H1 (cell line): ENCODE measurements around the gene CYP39A1. TPM values are rescaled to one million over a fixed set of nuclear protein-coding genes. Genes with fewer than 3 reads are reported as not detected.

Source experiments
- CTCF ChIA-PET: fragments of 300-600 bp; sonication (Branson Sonifier 250); formaldehyde crosslinking; loops from one replicate; lab custom pipeline; 2021; ENCODE audit not compliant: partially characterized antibody; lab: Charles Lee
- POLR2A ChIA-PET: fragments of 300-600 bp; sonication (Branson Sonifier 250); formaldehyde crosslinking; loops from one replicate; lab custom pipeline; 2021; ENCODE audit warnings: inconsistent platforms; ENCODE audit not compliant: partially characterized antibody; lab: Charles Lee
- DNase-seq, 2 experiments: peaks; one replicate each; pipeline versions ENCODE4 v3.0.0 to v3.0.0-alpha.2; 2010 to 2022; ENCODE audit warnings: low spot score in 2 of 2, low read depth in 1 of 2, mixed read lengths in 1 of 2
- FAIRE-seq: peaks from 2 replicates; lab custom pipeline; 2011; peaks lifted over from hg19 to GRCh38; lab: Jason Lieb, UNC
- H2AFZ ChIP-seq: 2 replicates; pipeline ENCODE4 v1.8.1; 2012; ENCODE audit warnings: low read length, inconsistent platforms
- H2AK5ac ChIP-seq: 2 replicates; pipeline ENCODE4 v1.6.1; 2013; ENCODE audit warnings: low read depth, low read length
- H2BK120ac ChIP-seq: replicated peaks from 2 replicates; pipeline ENCODE3; 2013; ENCODE audit warnings: low read depth, low read length, inconsistent platforms
- H2BK12ac ChIP-seq: 2 replicates; pipeline ENCODE4 v1.6.1; 2013; ENCODE audit warnings: low read depth, low read length
- H2BK15ac ChIP-seq: 2 replicates; pipeline ENCODE4 v1.6.1; 2013; ENCODE audit warnings: low read length
- H2BK20ac ChIP-seq: 2 replicates; pipeline ENCODE4 v1.6.1; 2013; ENCODE audit warnings: low read length
- H2BK5ac ChIP-seq: 2 replicates; pipeline ENCODE4 v1.6.1; 2013; ENCODE audit warnings: low read depth, low read length
- H3K14ac ChIP-seq: 2 replicates; pipeline ENCODE4 v1.6.1; 2013; ENCODE audit warnings: inconsistent platforms; ENCODE audit not compliant: insufficient read length
- H3K18ac ChIP-seq: 2 replicates; pipeline ENCODE4 v1.6.1; 2013; ENCODE audit warnings: low read length; ENCODE audit errors: extremely low read depth
- H3K23ac ChIP-seq: 2 replicates; pipeline ENCODE4 v1.6.1; 2013; ENCODE audit warnings: inconsistent platforms; ENCODE audit not compliant: insufficient read length
- H3K23me2 ChIP-seq: 2 replicates; pipeline ENCODE4 v1.6.1; 2013; ENCODE audit warnings: low read depth, low read length
- H3K27ac ChIP-seq: 2 replicates; pipeline ENCODE4 v1.6.1; 2011; ENCODE audit warnings: low read depth, low read length, inconsistent platforms
- H3K27me3 ChIP-seq, 4 experiments: replicated peaks in 1 of 4; 1 replicate in 1 of 4; 2 replicates in 3 of 4; pipeline versions ENCODE4 v1.6.1 to v1.8.1; 2011 to 2013; ENCODE audit warnings: low read length in 3 of 4, mild to moderate bottlenecking in 3 of 4, inconsistent platforms in 2 of 4, mixed read lengths in 2 of 4, moderate library complexity in 1 of 4; ENCODE audit not compliant: control insufficient read depth in 3 of 4, insufficient read depth in 3 of 4; ENCODE audit errors: extremely low read depth in 1 of 4
- H3K36me3 ChIP-seq, 4 experiments: 2 replicates each; pipeline versions ENCODE4 v1.6.1 to v1.8.1; 2011 to 2013; ENCODE audit warnings: mild to moderate bottlenecking in 4 of 4, low read length in 3 of 4, moderate library complexity in 2 of 4, control low read depth in 1 of 4, inconsistent platforms in 1 of 4; ENCODE audit not compliant: insufficient read depth in 4 of 4, control insufficient read depth in 2 of 4
- H3K4ac ChIP-seq: replicated peaks from 2 replicates; pipeline ENCODE3; 2013; ENCODE audit warnings: low read length, low read depth, mixed read lengths, inconsistent platforms; ENCODE audit not compliant: insufficient read length
- H3K4me1 ChIP-seq, 4 experiments: replicated peaks in 1 of 4; 1 replicate in 1 of 4; 2 replicates in 3 of 4; pipeline versions ENCODE4 v1.6.1 to v1.8.1; 2011 to 2013; ENCODE audit warnings: low read length in 3 of 4, inconsistent platforms in 2 of 4, mixed read lengths in 1 of 4; ENCODE audit not compliant: insufficient read depth in 4 of 4, control insufficient read depth in 3 of 4
- H3K4me2 ChIP-seq, 2 experiments: 2 replicates each; pipeline versions ENCODE4 v1.6.1 to v1.8.1; 2011 to 2013; ENCODE audit warnings: low read depth in 2 of 2, low read length in 2 of 2, control low read depth in 1 of 2, inconsistent platforms in 1 of 2, mild to moderate bottlenecking in 1 of 2; ENCODE audit not compliant: insufficient read depth in 1 of 2
- H3K4me3 ChIP-seq, 4 experiments: fragments of 200-600, 300-600 bp in 1 of 4; sonication (generic), shearing (Covaris generic), sonication (Bioruptor Twin) in 1 of 4; 2 replicates each; pipeline versions ENCODE4 v1.5.1 to v1.8.1; 2011 to 2016; ENCODE audit warnings: low read length in 4 of 4, low read depth in 3 of 4, control low read depth in 2 of 4, inconsistent platforms in 2 of 4, mild to moderate bottlenecking in 2 of 4, mixed read lengths in 1 of 4, moderate library complexity in 1 of 4; ENCODE audit not compliant: insufficient read depth in 2 of 4; ENCODE audit errors: extremely low read depth in 1 of 4
- H3K56ac ChIP-seq: replicated peaks from 2 replicates; pipeline ENCODE3; 2013; ENCODE audit warnings: low read depth, mild to moderate bottlenecking, mixed read lengths, low read length, inconsistent platforms; ENCODE audit not compliant: insufficient read length
- H3K79me1 ChIP-seq: 2 replicates; pipeline ENCODE4 v1.6.1; 2013; ENCODE audit warnings: low read depth, low read length, control low read depth
- H3K79me2 ChIP-seq, 2 experiments: 2 replicates each; pipeline versions ENCODE4 v1.6.1 to v1.8.1; 2012 to 2013; ENCODE audit warnings: low read length in 2 of 2, mild to moderate bottlenecking in 2 of 2, inconsistent platforms in 1 of 2; ENCODE audit not compliant: insufficient read depth in 2 of 2, control insufficient read depth in 1 of 2
- H3K9ac ChIP-seq, 4 experiments: replicated peaks in 1 of 4; 1 replicate in 1 of 4; 2 replicates in 3 of 4; pipeline versions ENCODE4 v1.6.1 to v1.8.1; 2011 to 2013; ENCODE audit warnings: low read depth in 3 of 4, low read length in 3 of 4, control low read depth in 2 of 4, mild to moderate bottlenecking in 2 of 4, moderate library complexity in 2 of 4, inconsistent platforms in 1 of 4; ENCODE audit errors: extremely low read depth in 1 of 4
- H3K9me3 ChIP-seq, 2 experiments: 2 replicates each; pipeline versions ENCODE4 v1.6.1 to v1.8.1; 2012 to 2013; ENCODE audit warnings: mild to moderate bottlenecking in 2 of 2, moderate library complexity in 2 of 2, control low read depth in 1 of 2, inconsistent platforms in 1 of 2, low read depth in 1 of 2, low read length in 1 of 2, mixed read lengths in 1 of 2; ENCODE audit not compliant: insufficient read depth in 2 of 2
- H4K20me1 ChIP-seq, 2 experiments: replicated peaks in 1 of 2; 2 replicates each; pipeline versions ENCODE3 to v1.8.1; 2011 to 2013; ENCODE audit warnings: inconsistent platforms in 2 of 2, low read length in 2 of 2, mild to moderate bottlenecking in 1 of 2; ENCODE audit not compliant: insufficient read depth in 2 of 2, control insufficient read depth in 1 of 2
- H4K5ac ChIP-seq: 2 replicates; pipeline ENCODE4 v1.6.1; 2013; ENCODE audit warnings: low read length, low read depth, mixed read lengths, inconsistent platforms; ENCODE audit not compliant: insufficient read length
- H4K8ac ChIP-seq: 2 replicates; pipeline ENCODE4 v1.8.0; 2013; ENCODE audit warnings: mild to moderate bottlenecking, moderate library complexity, low read length, inconsistent platforms; ENCODE audit not compliant: insufficient read depth; ENCODE audit errors: extremely low read depth
- H4K91ac ChIP-seq: replicated peaks from 2 replicates; pipeline ENCODE3; 2013; ENCODE audit warnings: low read length, mixed read lengths, inconsistent platforms; ENCODE audit not compliant: insufficient read length
- BCL11A ChIP-seq, 2 experiments: IDR thresholded peaks; one replicate each; pipeline ENCODE4 v1.6.1; 2011; ENCODE audit warnings: low read depth in 2 of 2, low read length in 2 of 2, mild to moderate bottlenecking in 2 of 2
- CHD2 ChIP-seq: IDR thresholded peaks from 2 replicates; pipeline ENCODE4 v1.6.1; 2012; ENCODE audit warnings: low read length, improper control_type of control experiment
- KDM5A ChIP-seq: fragments of 200-600 bp; IDR thresholded peaks from 2 replicates; pipeline ENCODE4 v1.7.1; 2012; ENCODE audit warnings: mild to moderate bottlenecking, low read length, inconsistent platforms, mixed read lengths
- TCF12 ChIP-seq: IDR thresholded peaks from 2 replicates; pipeline ENCODE4 v1.6.1; 2011; ENCODE audit warnings: low read depth, mild to moderate bottlenecking, low read length
- WGBS, 2 experiments: shearing (Covaris generic) in 1 of 2; methylation state at CpG; one replicate each; pipeline versions ENCODE4 v1.1.6 to v1.1.7; 2013 to 2015; ENCODE audit warnings: low lambda C conversion rate in 2 of 2, mixed read lengths in 2 of 2, inconsistent platforms in 1 of 2, low coverage in 1 of 2, missing lambda C conversion rate in 1 of 2; ENCODE audit not compliant: insufficient replicate concordance in 2 of 2, insufficient coverage in 1 of 2, insufficient read length in 1 of 2; ENCODE audit errors: extremely low coverage in 1 of 2, missing lambda C conversion rate in 1 of 2; 5-methylcytosine and 5-hydroxymethylcytosine counted together
- polyA plus RNA-seq, 7 experiments: library from polyadenylated mRNA; depleted of rRNA in 3 of 7; stranded (reverse) in 5 of 7; unstranded in 2 of 7; fragments of >200 nt in 5 of 7; fragments of 200-250 nt in 2 of 7; gene quantifications; 1 replicate in 5 of 7; 2 replicates in 1 of 7; 4 replicates in 1 of 7; pipeline versions ENCODE4 v1.2.1 to v1.2.3, GENCODE V29; 2011 to 2013; ENCODE audit warnings: missing spikeins in 2 of 7, mixed read lengths in 2 of 7
- total RNA-seq: library from RNA; stranded (reverse); fragmentation: NEBNext Ultra II Directional; extraction: Animal tissue kit (Norgen Biotek cat#: 25700); gene quantifications from 2 replicates; pipeline ENCODE4 v1.2.1, GENCODE V29; 2021

The CYP39A1 gene
- total and polyA plus RNA-seq, 2 of the 8 experiments (the other 6 are each of a cell fraction or from before 2014, with no cell fraction given): 0.71 to 2.4 TPM

- WGBS, 2 experiments: 40% methylated on average over 8 of the region's 8 CpGs; no CpG with 5 or more reads in 1 of the 2 experiments
- H2BK120ac ChIP-seq: no peak overlapping the region
- H3K9ac ChIP-seq: peak overlapping the region in 1 of 4 experiments; percentile 69; a peak in 2 of 7 replicates
- no peaks in the 10 kb centered on the region for H3K9me3 ChIP-seq
- H3K18ac ChIP-seq: no peak overlapping the region
- H4K8ac ChIP-seq: no peak overlapping the region
- H3K27ac ChIP-seq: no peak overlapping the region
- no peak overlapping the region for H3K14ac ChIP-seq
- H3K56ac ChIP-seq: no peak overlapping the region
- H3K23me2 ChIP-seq: peaks cover 6% of the 10 kb centered on the region
- DNase-seq (no peak), FAIRE-seq (no peak)
- H3K4ac ChIP-seq: no peak overlapping the region
- no peak overlapping the region for H2BK15ac ChIP-seq
- POLR2A ChIA-PET: no interaction called here
- peaks cover 0 to 7% (median 2%) of the 10 kb centered on the region in 4 experiments; a peak in 2 of 7 replicates for H3K4me1 ChIP-seq
- no peak overlapping the region for H2AK5ac ChIP-seq
- no peak overlapping the region for H4K5ac ChIP-seq
- peak overlapping the region; percentile 60 to 73 for H3K4me2 ChIP-seq
- H4K20me1 ChIP-seq: peaks cover 0 to 2% of the 10 kb centered on the region in 2 experiments
- no peak overlapping the region for H4K91ac ChIP-seq
- H2AFZ ChIP-seq: peak overlapping the region; percentile 97
- H3K79me1 ChIP-seq: no peaks in the 10 kb centered on the region
- H2BK5ac ChIP-seq: no peak overlapping the region
- no peaks in the 10 kb centered on the region; a peak in 1 of 8 replicates for H3K36me3 ChIP-seq
- peaks cover 0 to 5% (median 2%) of the 10 kb centered on the region in 4 experiments; a peak in 3 of 7 replicates for H3K27me3 ChIP-seq
- peaks cover 0 to 3% of the 10 kb centered on the region in 2 experiments; a peak in 1 of 4 replicates for H3K79me2 ChIP-seq
- no peak overlapping the region for H2BK12ac ChIP-seq
- H3K4me3 ChIP-seq: peak overlapping the region; percentile 86 to 96 (median 94)
- CTCF ChIA-PET: no interaction called here
- no peak overlapping the region for H2BK20ac ChIP-seq
- H3K23ac ChIP-seq: no peak overlapping the region
- TF ChIP-seq TCF12 (no peak), KDM5A (no peak), BCL11A (IDR thresholded peaks at IDR 0.05; ENCODE audit: low read depth in 2 of 2, low read length in 2 of 2) (no peak), CHD2 (no peak)
Observed at GRCh38 chr6:46651816-46652215, 802 bp downstream of the CYP39A1 start.
